K562 (cell line): ENCODE measurements around the gene KRT83.

Experiments used
- FOXK2 ChIP-seq, 2 experiments: fragments of 450-650 bp; IDR thresholded peaks in 1 of 2; conservative IDR thresholded peaks in 1 of 2; 2 replicates each; pipeline ENCODE4 v1.6.1; 2016; ENCODE audit warnings: low read depth in 2 of 2, mild to moderate bottlenecking in 1 of 2
- GATAD2B ChIP-seq: fragments of 450-650 bp; IDR thresholded peaks from 2 replicates; pipeline ENCODE4 v1.6.1; 2017; ENCODE audit warnings: mild to moderate bottlenecking, borderline replicate concordance
- MAZ ChIP-seq, 2 experiments: fragments of 450-650 bp in 1 of 2; sonication (generic) in 1 of 2; formaldehyde crosslinking; IDR thresholded peaks in 1 of 2; conservative IDR thresholded peaks in 1 of 2; 2 replicates each; pipeline versions ENCODE4 v1.4.0 to v1.5.0; 2020; ENCODE audit warnings: mild to moderate bottlenecking in 1 of 2, missing genetic modification reagents in 1 of 2
- NCOA1 ChIP-seq: fragments of 450-650 bp; IDR thresholded peaks from 2 replicates; pipeline ENCODE4 v1.6.1; 2016; ENCODE audit warnings: low read depth
- NR2F6 ChIP-seq: fragments of 450-650 bp; formaldehyde crosslinking; IDR thresholded peaks from 2 replicates; pipeline ENCODE4 v1.4.0; 2020; ENCODE audit warnings: mild to moderate bottlenecking
- TCF7 ChIP-seq: sonication (generic); IDR thresholded peaks from 2 replicates; pipeline ENCODE4 v1.6.1; 2016; ENCODE audit warnings: antibody characterized with exemption, borderline replicate concordance
- ZC3H4 ChIP-seq: sonication (generic); formaldehyde crosslinking; IDR thresholded peaks from 2 replicates; pipeline ENCODE4 v1.9.0; 2021; ENCODE audit warnings: missing genetic modification reagents, borderline replicate concordance
- ZNF175 ChIP-seq: fragments of 200-800 bp; sonication (Bioruptor generic); IDR thresholded peaks from 2 replicates; pipeline ENCODE4 v1.6.1; 2016; ENCODE audit warnings: low read depth, mild to moderate bottlenecking, missing genetic modification characterization, missing compliant biosample characterization
- ZNF232 ChIP-seq: sonication (generic); formaldehyde crosslinking; IDR thresholded peaks from 2 replicates; pipeline ENCODE4 v1.8.0; 2022; ENCODE audit warnings: mild to moderate bottlenecking, missing genetic modification reagents
- ZNF3 ChIP-seq: fragments of 250-450 bp; sonication (Bioruptor Pico); IDR thresholded peaks from 2 replicates; pipeline ENCODE4 v1.5.0; 2021; ENCODE audit warnings: mild to moderate bottlenecking, moderate library complexity
- ZZZ3 ChIP-seq: fragments of 450-650 bp; IDR thresholded peaks from 2 replicates; pipeline ENCODE4 v1.6.1; 2016; ENCODE audit warnings: antibody characterized with exemption, mild to moderate bottlenecking, moderate library complexity
- TF ChIP-seq, protein P1 (sequence below): sonication (generic); formaldehyde crosslinking; IDR thresholded peaks from 2 replicates; pipeline ENCODE4 v1.5.0; 2020; ENCODE audit warnings: missing genetic modification reagents
- TF ChIP-seq, protein P2 (sequence below): sonication (generic); formaldehyde crosslinking; IDR thresholded peaks from 2 replicates; pipeline ENCODE4 v1.8.1; 2023; ENCODE audit warnings: mild to moderate bottlenecking, missing genetic modification reagents
- TF ChIP-seq, protein P3 (sequence below), 3 experiments: IDR thresholded peaks in 2 of 3; conservative IDR thresholded peaks in 1 of 3; 2 replicates each; pipeline ENCODE4 v1.5.1; 2011 to 2012; ENCODE audit warnings: low read length in 3 of 3, mild to moderate bottlenecking in 3 of 3, control low read depth in 2 of 3, improper control_type of control experiment in 1 of 3, inconsistent platforms in 1 of 3, low read depth in 1 of 3, mixed read lengths in 1 of 3, moderate library complexity in 1 of 3; ENCODE audit not compliant: insufficient read depth in 2 of 3

DNA sequence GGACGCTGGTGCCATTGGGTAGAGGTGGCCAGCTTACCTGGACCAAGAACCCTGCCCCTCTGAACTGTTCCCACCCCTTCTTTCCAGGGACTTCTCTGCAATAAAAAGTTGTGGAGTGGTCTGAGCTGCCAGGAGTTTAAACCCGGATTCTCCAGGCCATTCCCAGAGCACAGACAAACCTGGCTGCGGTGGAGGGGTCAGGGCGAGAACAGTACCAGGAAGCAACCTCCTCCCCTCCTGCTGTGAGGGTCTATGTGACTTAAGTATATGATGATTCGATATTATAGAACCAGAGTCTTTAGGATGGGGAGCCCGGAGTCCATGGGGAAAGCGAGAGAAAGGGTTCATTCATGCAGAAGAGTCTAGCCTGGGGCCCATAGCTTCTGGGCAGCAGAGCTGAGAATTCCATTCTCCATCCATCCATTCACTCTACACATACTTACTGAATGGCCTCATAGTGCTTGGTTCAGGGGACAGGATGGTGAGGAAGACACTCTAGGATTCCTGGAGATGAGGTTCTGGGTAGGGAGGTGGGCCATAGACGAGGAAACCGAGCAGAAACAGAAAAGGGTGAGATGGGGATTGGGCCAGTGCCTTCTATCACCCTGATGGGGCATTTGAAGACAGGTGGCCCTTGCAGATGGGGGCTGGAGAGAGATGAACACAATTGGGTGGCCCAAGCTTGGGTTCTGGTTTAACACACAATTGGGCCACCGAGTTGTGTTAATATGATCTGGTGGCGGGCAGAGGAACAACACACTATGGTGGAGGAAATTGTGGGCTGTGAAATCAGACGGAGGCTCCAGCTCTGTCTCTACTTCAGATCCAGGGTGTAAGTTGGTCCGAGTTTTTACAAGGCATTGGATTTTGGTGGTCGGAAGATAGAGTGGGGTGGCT lies 41.5 kb downstream of the KRT83 start:
- TF ChIP-seq GATAD2B (no peak), ZNF175 (CRISPR knock-in tag) (no peak), ZNF232 (CRISPR knock-in tag) (no peak), ZNF3 (CRISPR knock-in tag) (no peak), ZZZ3 (no peak), NCOA1 (no peak), MAZ (CRISPR knock-in tag; conservative IDR thresholded peaks at IDR 0.05 in 1 of 2, IDR thresholded peaks at IDR 0.05 in 1 of 2) (no peak), TCF7 (no peak), ZC3H4 (CRISPR knock-in tag) (no peak), NR2F6 (CRISPR knock-in tag) (no peak), FOXK2 (conservative IDR thresholded peaks at IDR 0.05 in 1 of 2, IDR thresholded peaks at IDR 0.05 in 1 of 2; ENCODE audit: low read depth in 2 of 2) (no peak)
- TF ChIP-seq, protein P1, sequence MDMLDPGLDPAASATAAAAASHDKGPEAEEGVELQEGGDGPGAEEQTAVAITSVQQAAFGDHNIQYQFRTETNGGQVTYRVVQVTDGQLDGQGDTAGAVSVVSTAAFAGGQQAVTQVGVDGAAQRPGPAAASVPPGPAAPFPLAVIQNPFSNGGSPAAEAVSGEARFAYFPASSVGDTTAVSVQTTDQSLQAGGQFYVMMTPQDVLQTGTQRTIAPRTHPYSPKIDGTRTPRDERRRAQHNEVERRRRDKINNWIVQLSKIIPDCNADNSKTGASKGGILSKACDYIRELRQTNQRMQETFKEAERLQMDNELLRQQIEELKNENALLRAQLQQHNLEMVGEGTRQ (CRISPR knock-in tag), result no peak
- TF ChIP-seq, protein P2, sequence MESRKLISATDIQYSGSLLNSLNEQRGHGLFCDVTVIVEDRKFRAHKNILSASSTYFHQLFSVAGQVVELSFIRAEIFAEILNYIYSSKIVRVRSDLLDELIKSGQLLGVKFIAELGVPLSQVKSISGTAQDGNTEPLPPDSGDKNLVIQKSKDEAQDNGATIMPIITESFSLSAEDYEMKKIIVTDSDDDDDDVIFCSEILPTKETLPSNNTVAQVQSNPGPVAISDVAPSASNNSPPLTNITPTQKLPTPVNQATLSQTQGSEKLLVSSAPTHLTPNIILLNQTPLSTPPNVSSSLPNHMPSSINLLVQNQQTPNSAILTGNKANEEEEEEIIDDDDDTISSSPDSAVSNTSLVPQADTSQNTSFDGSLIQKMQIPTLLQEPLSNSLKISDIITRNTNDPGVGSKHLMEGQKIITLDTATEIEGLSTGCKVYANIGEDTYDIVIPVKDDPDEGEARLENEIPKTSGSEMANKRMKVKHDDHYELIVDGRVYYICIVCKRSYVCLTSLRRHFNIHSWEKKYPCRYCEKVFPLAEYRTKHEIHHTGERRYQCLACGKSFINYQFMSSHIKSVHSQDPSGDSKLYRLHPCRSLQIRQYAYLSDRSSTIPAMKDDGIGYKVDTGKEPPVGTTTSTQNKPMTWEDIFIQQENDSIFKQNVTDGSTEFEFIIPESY (CRISPR knock-in tag), result no peak
- TF ChIP-seq, protein P3, sequence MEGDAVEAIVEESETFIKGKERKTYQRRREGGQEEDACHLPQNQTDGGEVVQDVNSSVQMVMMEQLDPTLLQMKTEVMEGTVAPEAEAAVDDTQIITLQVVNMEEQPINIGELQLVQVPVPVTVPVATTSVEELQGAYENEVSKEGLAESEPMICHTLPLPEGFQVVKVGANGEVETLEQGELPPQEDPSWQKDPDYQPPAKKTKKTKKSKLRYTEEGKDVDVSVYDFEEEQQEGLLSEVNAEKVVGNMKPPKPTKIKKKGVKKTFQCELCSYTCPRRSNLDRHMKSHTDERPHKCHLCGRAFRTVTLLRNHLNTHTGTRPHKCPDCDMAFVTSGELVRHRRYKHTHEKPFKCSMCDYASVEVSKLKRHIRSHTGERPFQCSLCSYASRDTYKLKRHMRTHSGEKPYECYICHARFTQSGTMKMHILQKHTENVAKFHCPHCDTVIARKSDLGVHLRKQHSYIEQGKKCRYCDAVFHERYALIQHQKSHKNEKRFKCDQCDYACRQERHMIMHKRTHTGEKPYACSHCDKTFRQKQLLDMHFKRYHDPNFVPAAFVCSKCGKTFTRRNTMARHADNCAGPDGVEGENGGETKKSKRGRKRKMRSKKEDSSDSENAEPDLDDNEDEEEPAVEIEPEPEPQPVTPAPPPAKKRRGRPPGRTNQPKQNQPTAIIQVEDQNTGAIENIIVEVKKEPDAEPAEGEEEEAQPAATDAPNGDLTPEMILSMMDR (IDR thresholded peaks at IDR 0.05 in 2 of 3, conservative IDR thresholded peaks at IDR 0.05 in 1 of 3; ENCODE audit: insufficient read depth in 2 of 3, low read depth in 1 of 3, low read length in 3 of 3), result no peak
